Measurements from ENCODE around the gene SLC11A1.

SLC11A1 gene

GRCh38 chr2:218400167-218400929 is 18.3 kb downstream of the SLC11A1 start (continued):
- TF ChIP-seq ZNF341 (tag by site-specific recombination; IDR thresholded peaks at IDR 0.05; ENCODE audit: low read depth): peak; percentile 33; the same call in 1 of the 2 replicates
- TF ChIP-seq GLIS1 (tag by site-specific recombination; IDR thresholded peaks at IDR 0.05): peak; percentile 69
- no peak for TF ChIP-seq ZNF433 (tag by site-specific recombination; IDR thresholded peaks at IDR 0.05; ENCODE audit: low read depth)
- no peak for TF ChIP-seq ZNF629 (tag by site-specific recombination; IDR thresholded peaks at IDR 0.05)
- no peak for TF ChIP-seq AEBP2 (tag by site-specific recombination; IDR thresholded peaks at IDR 0.05; ENCODE audit: borderline replicate concordance)
- no peak for TF ChIP-seq ZSCAN18 (tag by site-specific recombination; IDR thresholded peaks at IDR 0.05)
- no peak for TF ChIP-seq ZNF623 (tag by site-specific recombination; IDR thresholded peaks at IDR 0.05)
- no peak for TF ChIP-seq ZNF645 (tag by site-specific recombination; IDR thresholded peaks at IDR 0.05)
- TF ChIP-seq ZFP3 (tag by site-specific recombination; IDR thresholded peaks at IDR 0.05; ENCODE audit: low read depth): no peak
- TF ChIP-seq FEZF1 (tag by site-specific recombination; IDR thresholded peaks at IDR 0.05): no peak

GRCh38 chr2:218400930-218401881 is 19.1 kb downstream of the SLC11A1 start:
- Histone ChIP-seq H3K36me3 (ENCODE audit: control insufficient read depth in 2 of 2, insufficient read depth in 1 of 2, low read length in 2 of 2) (peaks cover 0 to 41% of the 10 kb centered on the region in 2 experiments; a peak in 1 of 3 replicates), H3K4me3 (ENCODE audit: low read depth, low read length) (peak overlapping the region; percentile 80), H3K4me1 (ENCODE audit: control insufficient read depth, insufficient read depth, low read length) (peaks cover 20% of the 10 kb centered on the region), H3K27ac (ENCODE audit: extremely low read depth, low read depth, low read length) (peak overlapping the region; percentile 84; the same call in 1 of the 2 replicates), H3K9me3 (ENCODE audit: control insufficient read depth, insufficient read depth, low read depth, low read length) (no peaks in the 10 kb centered on the region)
- ChIA-PET POLR2A (interaction anchor here (0.5 to 1.4 kb wide), 8 partner anchors 11 to 258 kb away, joined by 3 to 10 read pairs (median 4); partner anchors contain the start of genes AAMP, BCS1L, PNKD and ZNF142), CTCF (no interaction called here)
- no peak for TF ChIP-seq ZNF280D (tag by site-specific recombination; IDR thresholded peaks at IDR 0.05)
- TF ChIP-seq HIC1 (tag by site-specific recombination; IDR thresholded peaks at IDR 0.05): no peak
- no peak for TF ChIP-seq ZNF26 (tag by site-specific recombination; IDR thresholded peaks at IDR 0.05)
- no peak for TF ChIP-seq ZNF133 (tag by site-specific recombination; IDR thresholded peaks at IDR 0.05)
- no peak for TF ChIP-seq ZNF2 (tag by site-specific recombination; IDR thresholded peaks at IDR 0.05)
- no peak for TF ChIP-seq ZNF629 (tag by site-specific recombination; IDR thresholded peaks at IDR 0.05)
- no peak for TF ChIP-seq PRDM10 (tag by site-specific recombination; IDR thresholded peaks at IDR 0.05)
